Measurements from ENCODE around the gene COLEC12.

Gene COLEC12

DNA sequence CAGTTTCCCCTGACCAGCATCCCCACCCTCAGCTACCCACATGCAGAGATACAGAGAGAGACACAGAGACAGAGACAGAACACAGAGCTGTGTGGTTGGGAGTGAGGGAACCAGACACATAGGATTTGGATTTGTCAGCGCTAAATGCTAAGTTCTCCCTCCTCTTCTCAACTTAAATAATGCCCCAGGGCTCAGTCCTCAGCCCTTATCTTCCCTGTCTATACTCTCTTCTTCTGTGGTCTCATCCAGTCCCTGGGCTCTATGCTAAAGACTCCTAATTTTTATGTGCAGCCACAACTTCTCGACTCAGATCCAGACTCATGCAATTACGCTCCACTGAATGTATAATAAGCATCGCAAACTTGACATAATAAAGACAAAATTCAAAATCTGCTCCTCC lies 47.1 kb downstream of the COLEC12 start:
- H3K9me3 ChIP-seq (ENCODE audit: control insufficient read depth, insufficient read depth, low read depth, low read length), result no peaks in the 10 kb centered on the region
- no peaks in the 10 kb centered on the region for H3K36me3 ChIP-seq (ENCODE audit: control insufficient read depth in 2 of 2, insufficient read depth in 1 of 2, low read length in 2 of 2)
- ChIA-PET POLR2A (no interaction called here), CTCF (no interaction called here)
- TF ChIP-seq ZNF561 (tag by site-specific recombination; IDR thresholded peaks at IDR 0.05; ENCODE audit: borderline replicate concordance), result no peak
- TF ChIP-seq ZNF580 (tag by site-specific recombination; IDR thresholded peaks at IDR 0.05), result no peak
- no peak for TF ChIP-seq ZNF24 (tag by site-specific recombination; IDR thresholded peaks at IDR 0.05)
- H3K4me3 ChIP-seq (ENCODE audit: low read depth, low read length), result no peak overlapping the region
- no peak overlapping the region for H3K27ac ChIP-seq (ENCODE audit: extremely low read depth, low read depth, low read length)
- H3K4me1 ChIP-seq (ENCODE audit: control insufficient read depth, insufficient read depth, low read length), result peaks cover 26% of the 10 kb centered on the region

- H3K9me3 ChIP-seq (ENCODE audit: control insufficient read depth, insufficient read depth, low read depth, low read length), result no peaks in the 10 kb centered on the region
- H3K27ac ChIP-seq (ENCODE audit: extremely low read depth, low read depth, low read length), result no peak overlapping the region
- H3K36me3 ChIP-seq (ENCODE audit: control insufficient read depth in 2 of 2, insufficient read depth in 1 of 2, low read length in 2 of 2), result no peaks in the 10 kb centered on the region
- CTCF ChIA-PET, result no interaction called here
- TF ChIP-seq SP7 (tag by site-specific recombination; IDR thresholded peaks at IDR 0.05) (no peak), ZNF404 (tag by site-specific recombination; IDR thresholded peaks at IDR 0.05) (no peak), ZNF416 (tag by site-specific recombination; IDR thresholded peaks at IDR 0.05) (no peak), BCL11A (tag by site-specific recombination; IDR thresholded peaks at IDR 0.05; ENCODE audit: low read depth) (no peak), ZNF585B (tag by site-specific recombination; IDR thresholded peaks at IDR 0.05) (no peak)
- TF ChIP-seq, protein P1, sequence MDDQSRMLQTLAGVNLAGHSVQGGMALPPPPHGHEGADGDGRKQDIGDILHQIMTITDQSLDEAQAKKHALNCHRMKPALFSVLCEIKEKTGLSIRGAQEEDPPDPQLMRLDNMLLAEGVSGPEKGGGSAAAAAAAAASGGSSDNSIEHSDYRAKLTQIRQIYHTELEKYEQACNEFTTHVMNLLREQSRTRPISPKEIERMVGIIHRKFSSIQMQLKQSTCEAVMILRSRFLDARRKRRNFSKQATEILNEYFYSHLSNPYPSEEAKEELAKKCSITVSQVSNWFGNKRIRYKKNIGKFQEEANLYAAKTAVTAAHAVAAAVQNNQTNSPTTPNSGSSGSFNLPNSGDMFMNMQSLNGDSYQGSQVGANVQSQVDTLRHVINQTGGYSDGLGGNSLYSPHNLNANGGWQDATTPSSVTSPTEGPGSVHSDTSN (CRISPR knock-in tag; IDR thresholded peaks at IDR 0.05), result no peak
- H3K4me1 ChIP-seq (ENCODE audit: control insufficient read depth, insufficient read depth, low read length), result peaks cover 27% of the 10 kb centered on the region
- POLR2A ChIA-PET, result no interaction called here
- no peak overlapping the region for H3K4me3 ChIP-seq (ENCODE audit: low read depth, low read length)
Observed at GRCh38 chr18:452816-453215, 47.7 kb downstream of the COLEC12 start.

GRCh38 chr18:449374-449773 lies 51.1 kb downstream of the COLEC12 start:
- Histone ChIP-seq H3K36me3 (ENCODE audit: control insufficient read depth in 2 of 2, insufficient read depth in 1 of 2, low read length in 2 of 2) (no peaks in the 10 kb centered on the region), H3K9me3 (ENCODE audit: control insufficient read depth, insufficient read depth, low read depth, low read length) (no peaks in the 10 kb centered on the region), H3K4me3 (ENCODE audit: low read depth, low read length) (no peak overlapping the region), H3K4me1 (ENCODE audit: control insufficient read depth, insufficient read depth, low read length) (peaks cover 13% of the 10 kb centered on the region), H3K27ac (ENCODE audit: extremely low read depth, low read depth, low read length) (no peak overlapping the region)
- peak; percentile 38; the same call in 1 of the 2 replicates for TF ChIP-seq ZFHX2 (tag by site-specific recombination; conservative IDR thresholded peaks at IDR 0.05)
- no peak for TF ChIP-seq ZNF837 (tag by site-specific recombination; IDR thresholded peaks at IDR 0.05)
- TF ChIP-seq, protein P2, sequence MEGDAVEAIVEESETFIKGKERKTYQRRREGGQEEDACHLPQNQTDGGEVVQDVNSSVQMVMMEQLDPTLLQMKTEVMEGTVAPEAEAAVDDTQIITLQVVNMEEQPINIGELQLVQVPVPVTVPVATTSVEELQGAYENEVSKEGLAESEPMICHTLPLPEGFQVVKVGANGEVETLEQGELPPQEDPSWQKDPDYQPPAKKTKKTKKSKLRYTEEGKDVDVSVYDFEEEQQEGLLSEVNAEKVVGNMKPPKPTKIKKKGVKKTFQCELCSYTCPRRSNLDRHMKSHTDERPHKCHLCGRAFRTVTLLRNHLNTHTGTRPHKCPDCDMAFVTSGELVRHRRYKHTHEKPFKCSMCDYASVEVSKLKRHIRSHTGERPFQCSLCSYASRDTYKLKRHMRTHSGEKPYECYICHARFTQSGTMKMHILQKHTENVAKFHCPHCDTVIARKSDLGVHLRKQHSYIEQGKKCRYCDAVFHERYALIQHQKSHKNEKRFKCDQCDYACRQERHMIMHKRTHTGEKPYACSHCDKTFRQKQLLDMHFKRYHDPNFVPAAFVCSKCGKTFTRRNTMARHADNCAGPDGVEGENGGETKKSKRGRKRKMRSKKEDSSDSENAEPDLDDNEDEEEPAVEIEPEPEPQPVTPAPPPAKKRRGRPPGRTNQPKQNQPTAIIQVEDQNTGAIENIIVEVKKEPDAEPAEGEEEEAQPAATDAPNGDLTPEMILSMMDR (tag by site-specific recombination; IDR thresholded peaks at IDR 0.05), result peak; percentile 44; the same call in 1 of the 2 replicates
- 0 out of 2 replicates have a peak, but pooled peaks have one; percentile 15 for TF ChIP-seq PRDM6 (tag by site-specific recombination; IDR thresholded peaks at IDR 0.05)
- TF ChIP-seq ZBTB17 (tag by site-specific recombination; IDR thresholded peaks at IDR 0.05), result peak; percentile 23; the same call in 1 of the 2 replicates
- TF ChIP-seq GLIS2 (tag by site-specific recombination; IDR thresholded peaks at IDR 0.05), result peak; percentile 27; the same call in 1 of the 2 replicates
- no peak for TF ChIP-seq ZNF585B (tag by site-specific recombination; IDR thresholded peaks at IDR 0.05)
- 0 out of 2 replicates have a peak, but pooled peaks have one; percentile 34 for TF ChIP-seq ZNF600 (tag by site-specific recombination; IDR thresholded peaks at IDR 0.05)
- TF ChIP-seq ZBTB20 (tag by site-specific recombination; IDR thresholded peaks at IDR 0.05), result 0 out of 2 replicates have a peak, but pooled peaks have one; percentile 24
- TF ChIP-seq ZBTB48 (tag by site-specific recombination; IDR thresholded peaks at IDR 0.05), result 0 out of 2 replicates have a peak, but pooled peaks have one; percentile 44
- TF ChIP-seq ZSCAN16 (tag by site-specific recombination; IDR thresholded peaks at IDR 0.05), result no peak
- peak; percentile 82; the same call in 1 of the 2 replicates for TF ChIP-seq MZF1 (tag by site-specific recombination; IDR thresholded peaks at IDR 0.05; ENCODE audit: borderline replicate concordance)
- no peak for TF ChIP-seq SCRT1 (tag by site-specific recombination; IDR thresholded peaks at IDR 0.05; ENCODE audit: borderline replicate concordance)
- no peak for TF ChIP-seq KLF17 (tag by site-specific recombination; IDR thresholded peaks at IDR 0.05)
- no peak for TF ChIP-seq SP3 (tag by site-specific recombination; IDR thresholded peaks at IDR 0.05)
- no peak for TF ChIP-seq ZNF561 (tag by site-specific recombination; IDR thresholded peaks at IDR 0.05; ENCODE audit: borderline replicate concordance)
- TF ChIP-seq ZNF488 (tag by site-specific recombination; IDR thresholded peaks at IDR 0.05), result no peak
- TF ChIP-seq ZNF560 (tag by site-specific recombination; IDR thresholded peaks at IDR 0.05; ENCODE audit: borderline replicate concordance), result no peak
- POLR2A ChIA-PET, result no interaction called here
- CTCF ChIA-PET, result interaction anchor here (0.6 to 1.1 kb wide), 3 partner anchors 19 to 172 kb away, joined by 3 to 4 read pairs (median 3); no protein-coding TSS in a partner anchor

Data from HEK293 (cell line).